IPS-20b (cell line): ENCODE results near the gene HOXA6.
A peak's percentile ranks its signal among the peaks of the same experiment; 100 is the strongest.

ENCODE experiments used
- H3K27ac ChIP-seq: one replicate; pipeline ENCODE4 v1.5.1; 2013; ENCODE audit warnings: low read length
- H3K27me3 ChIP-seq: 2 replicates; pipeline ENCODE4 v1.6.1; 2013; ENCODE audit warnings: mild to moderate bottlenecking, low read length, inconsistent platforms; ENCODE audit not compliant: insufficient read depth
- H3K36me3 ChIP-seq: 2 replicates; pipeline ENCODE4 v1.6.1; 2013; ENCODE audit warnings: low read depth, mild to moderate bottlenecking, inconsistent platforms, low read length, moderate library complexity; ENCODE audit not compliant: insufficient read depth
- H3K4me1 ChIP-seq: 2 replicates; pipeline ENCODE4 v1.6.1; 2013; ENCODE audit warnings: mild to moderate bottlenecking, control low read depth, inconsistent platforms, low read length, moderate library complexity; ENCODE audit not compliant: insufficient read depth
- H3K4me3 ChIP-seq: 2 replicates; pipeline ENCODE4 v1.5.1; 2013; ENCODE audit warnings: mild to moderate bottlenecking, low read length, inconsistent platforms
- H3K9ac ChIP-seq: 2 replicates; pipeline ENCODE4 v1.6.1; 2013; ENCODE audit warnings: low read depth, mild to moderate bottlenecking, inconsistent platforms, low read length, moderate library complexity
- H3K9me3 ChIP-seq: 2 replicates; pipeline ENCODE4 v1.6.1; 2013; ENCODE audit warnings: mild to moderate bottlenecking, low read depth, low read length, inconsistent platforms; ENCODE audit not compliant: insufficient read depth

HOXA6 gene

DNA sequence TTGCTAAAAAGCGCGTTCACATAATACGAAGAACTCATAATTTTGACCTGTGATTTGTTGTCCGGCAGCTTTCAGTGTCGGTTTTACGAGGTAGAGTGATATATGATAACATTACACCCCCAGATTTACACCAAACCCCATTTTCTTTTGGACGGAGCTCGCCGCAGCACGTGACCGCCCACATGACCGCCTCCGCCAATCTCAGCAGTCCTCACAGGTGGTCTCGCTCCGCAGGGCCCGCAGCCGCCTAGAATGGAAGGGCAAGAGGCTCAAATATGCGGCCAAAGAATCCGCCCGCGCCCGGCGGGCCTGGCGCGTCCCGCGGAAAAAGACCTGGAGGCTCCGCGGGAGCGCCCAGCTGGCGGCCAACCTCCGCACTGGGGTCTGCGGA lies 8.9 kb upstream of the HOXA6 start, which contains the start of gene HOXA7:
HOXA7 (minus strand) TSS at position 168 of the 391 bp plus-strand sequence; CDS start at position 38, 130 bp downstream.
- Histone ChIP-seq H3K9ac (no peak within 1 kb of the TSS), H3K4me3 (peak within 1 kb of the TSS; percentile 46), H3K9me3 (peaks cover 21% of the 10 kb centered on the region; the same call in 1 of the 2 replicates), H3K4me1 (no peaks in the 10 kb centered on the region), H3K36me3 (no peaks in the 10 kb centered on the region), H3K27me3 (peaks cover 100% of the 10 kb centered on the region), H3K27ac (no peak within 1 kb of the TSS)

DNA sequence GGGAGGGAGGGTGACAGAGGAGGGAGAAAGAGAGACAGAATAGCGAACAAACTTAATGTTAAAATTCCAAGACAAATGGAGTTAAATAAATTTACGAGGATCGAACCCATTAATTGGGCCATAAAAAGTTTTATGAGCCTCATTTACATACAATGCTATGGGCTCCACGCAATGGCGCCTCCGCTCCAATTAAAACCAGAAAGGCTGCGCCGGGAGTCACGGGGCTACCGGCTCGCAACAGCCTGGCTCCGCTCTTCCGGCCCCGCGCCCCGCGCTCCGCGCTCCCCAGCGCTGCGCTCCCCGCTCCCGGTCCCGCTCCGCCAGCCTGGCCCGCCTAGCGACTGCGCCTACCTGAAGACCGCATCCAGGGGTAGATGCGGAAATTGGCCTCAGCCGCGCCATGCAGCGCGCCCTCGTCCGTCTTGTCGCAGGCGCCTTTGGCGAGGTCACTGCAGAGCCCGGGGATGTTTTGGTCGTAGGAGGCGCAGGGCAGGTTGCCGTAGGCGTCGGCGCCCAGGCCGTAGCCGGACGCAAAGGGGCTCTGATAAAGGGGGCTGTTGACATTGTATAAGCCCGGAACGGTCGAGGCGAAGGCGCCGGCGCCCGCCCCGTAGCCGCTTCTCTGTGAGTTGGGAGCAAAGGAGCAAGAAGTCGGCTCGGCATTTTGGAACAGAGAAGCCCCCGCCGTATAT lies 8.4 kb upstream of the HOXA6 start:
- peak overlapping the region; percentile 46 for H3K4me3 ChIP-seq
- H3K9ac ChIP-seq = no peak overlapping the region
- H3K27ac ChIP-seq = no peak overlapping the region
- H3K27me3 ChIP-seq = peaks cover 100% of the 10 kb centered on the region
- no peaks in the 10 kb centered on the region for H3K36me3 ChIP-seq
- H3K4me1 ChIP-seq = no peaks in the 10 kb centered on the region
- H3K9me3 ChIP-seq = peaks cover 21% of the 10 kb centered on the region; the same call in 1 of the 2 replicates

DNA sequence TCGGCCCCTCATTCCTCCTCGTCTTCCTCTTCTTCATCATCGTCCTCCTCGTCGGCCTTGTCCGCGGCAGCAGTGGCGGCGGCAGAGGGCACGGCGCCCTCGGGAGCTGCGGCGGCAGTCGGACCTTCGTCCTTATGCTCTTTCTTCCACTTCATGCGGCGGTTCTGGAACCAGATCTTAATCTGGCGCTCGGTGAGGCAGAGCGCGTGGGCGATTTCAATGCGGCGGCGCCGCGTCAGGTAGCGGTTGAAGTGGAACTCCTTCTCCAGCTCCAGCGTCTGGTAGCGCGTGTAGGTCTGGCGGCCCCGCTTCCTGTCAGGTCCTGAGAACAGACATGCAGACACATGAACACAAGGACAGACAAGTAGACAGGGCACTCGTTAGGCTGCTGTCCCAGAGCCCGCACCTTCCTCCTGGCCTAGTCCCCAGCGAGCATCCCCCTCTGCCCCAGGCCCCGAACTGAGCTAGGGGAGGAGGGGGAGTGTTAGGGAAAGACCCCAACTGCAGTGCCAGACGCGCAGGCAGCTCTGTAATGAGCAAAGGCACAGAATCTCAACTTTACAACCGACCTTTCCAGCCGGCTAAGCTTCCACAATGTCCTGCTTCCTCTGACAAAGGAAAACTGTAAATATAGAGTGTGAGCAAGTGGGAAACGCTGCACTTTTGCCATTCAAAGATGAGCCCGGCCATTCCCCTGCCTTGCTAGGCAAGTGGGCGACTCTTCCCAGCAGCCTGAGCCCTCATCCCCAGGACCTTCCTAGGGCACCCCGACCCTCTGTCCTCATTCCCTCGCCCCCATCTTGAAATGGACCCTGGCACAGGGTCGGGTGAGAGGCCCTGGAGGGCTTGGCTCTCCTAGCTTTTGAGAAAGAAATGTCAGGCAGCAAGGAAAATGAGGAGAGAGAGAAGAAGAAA lies 7.6 kb upstream of the HOXA6 start:
- H3K36me3 ChIP-seq = no peaks in the 10 kb centered on the region
- H3K9ac ChIP-seq = no peak overlapping the region
- H3K4me1 ChIP-seq = no peaks in the 10 kb centered on the region
- peaks cover 100% of the 10 kb centered on the region for H3K27me3 ChIP-seq
- H3K27ac ChIP-seq = no peak overlapping the region
- H3K9me3 ChIP-seq = peaks cover 21% of the 10 kb centered on the region; the same call in 1 of the 2 replicates
- H3K4me3 ChIP-seq = no peak overlapping the region

DNA sequence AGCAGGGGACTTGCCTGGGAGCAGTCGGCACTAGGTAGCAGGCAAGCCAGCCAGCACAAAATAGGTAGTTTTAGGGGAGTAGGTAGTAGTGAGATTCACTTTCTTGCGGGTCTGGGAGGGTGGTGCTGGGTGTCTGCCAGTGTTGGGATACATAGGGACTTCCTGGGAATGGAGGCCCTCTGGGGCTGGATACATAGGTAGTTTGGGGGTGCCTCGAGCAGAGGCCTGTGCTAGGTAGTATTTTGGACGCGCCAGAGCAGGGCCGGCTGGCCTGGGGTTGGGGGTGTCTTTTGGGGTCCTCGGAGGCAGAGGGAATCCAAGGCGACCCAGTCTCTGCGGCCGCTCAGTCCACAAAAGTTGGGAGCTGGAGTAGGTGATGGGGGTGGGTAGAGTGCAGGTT lies 6.8 kb upstream of the HOXA6 start:
- Histone ChIP-seq H3K9me3 (peaks cover 21% of the 10 kb centered on the region; the same call in 1 of the 2 replicates), H3K9ac (no peak overlapping the region), H3K27ac (no peak overlapping the region), H3K27me3 (peaks cover 100% of the 10 kb centered on the region), H3K36me3 (no peaks in the 10 kb centered on the region), H3K4me3 (no peak overlapping the region), H3K4me1 (no peaks in the 10 kb centered on the region)

DNA sequence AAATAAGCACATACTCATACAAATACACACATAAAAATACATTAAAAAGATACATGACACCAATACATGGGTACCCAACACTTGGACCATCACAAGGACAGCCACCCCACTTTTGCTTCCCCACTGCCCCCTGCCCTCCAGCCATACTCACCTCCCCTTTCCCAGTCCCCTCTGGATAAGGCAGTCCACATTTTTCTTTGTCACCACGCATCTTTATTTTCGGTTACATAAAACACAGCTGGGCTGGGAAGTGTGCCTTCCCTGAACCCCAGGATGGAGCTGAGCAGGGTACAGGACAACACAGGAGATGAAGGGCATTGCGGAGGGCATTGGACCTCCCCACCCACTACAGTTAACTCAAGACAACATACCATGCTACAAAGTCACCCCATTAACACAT lies 6.0 kb upstream of the HOXA6 start:
- H3K9ac ChIP-seq = no peak overlapping the region
- no peak overlapping the region for H3K4me3 ChIP-seq
- H3K27ac ChIP-seq = no peak overlapping the region
- H3K4me1 ChIP-seq = no peaks in the 10 kb centered on the region
- H3K36me3 ChIP-seq = no peaks in the 10 kb centered on the region
- peaks cover 100% of the 10 kb centered on the region for H3K27me3 ChIP-seq
- H3K9me3 ChIP-seq = peaks cover 21% of the 10 kb centered on the region; the same call in 1 of the 2 replicates

DNA sequence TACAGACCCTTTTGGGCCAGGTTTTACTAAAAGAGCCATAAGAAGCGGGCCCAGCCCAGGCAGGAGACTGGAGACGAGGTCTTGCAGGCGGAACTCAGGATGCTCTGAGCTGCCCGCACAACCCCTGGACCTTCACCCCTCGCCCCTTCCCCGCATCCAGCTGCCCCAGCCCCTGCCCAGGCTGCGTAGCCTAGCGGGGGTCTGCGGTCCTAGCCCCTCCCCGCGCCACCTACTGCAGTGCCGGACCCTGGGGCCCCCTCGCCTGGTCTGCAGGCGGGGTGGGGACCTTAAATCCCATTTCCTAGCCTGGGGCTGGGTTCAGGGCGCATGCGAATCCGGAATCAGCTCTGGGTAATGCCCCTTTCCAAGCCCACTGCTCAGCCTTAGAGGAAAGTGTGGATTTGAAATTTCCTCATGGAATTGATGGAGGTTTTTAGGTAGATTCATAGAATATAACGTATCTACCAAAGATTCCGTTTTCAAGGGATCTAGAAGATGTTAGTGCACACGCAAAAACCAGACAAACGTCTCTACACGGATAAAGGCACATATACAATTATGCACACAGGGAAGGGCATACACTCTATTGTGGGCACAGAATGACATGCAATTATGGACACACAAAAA lies 5.4 kb upstream of the HOXA6 start:
- H3K4me3 ChIP-seq = no peak overlapping the region
- H3K27ac ChIP-seq = no peak overlapping the region
- H3K9me3 ChIP-seq = peaks cover 21% of the 10 kb centered on the region; the same call in 1 of the 2 replicates
- no peak overlapping the region for H3K9ac ChIP-seq
- H3K27me3 ChIP-seq = peaks cover 100% of the 10 kb centered on the region
- H3K4me1 ChIP-seq = no peaks in the 10 kb centered on the region
- no peaks in the 10 kb centered on the region for H3K36me3 ChIP-seq

DNA sequence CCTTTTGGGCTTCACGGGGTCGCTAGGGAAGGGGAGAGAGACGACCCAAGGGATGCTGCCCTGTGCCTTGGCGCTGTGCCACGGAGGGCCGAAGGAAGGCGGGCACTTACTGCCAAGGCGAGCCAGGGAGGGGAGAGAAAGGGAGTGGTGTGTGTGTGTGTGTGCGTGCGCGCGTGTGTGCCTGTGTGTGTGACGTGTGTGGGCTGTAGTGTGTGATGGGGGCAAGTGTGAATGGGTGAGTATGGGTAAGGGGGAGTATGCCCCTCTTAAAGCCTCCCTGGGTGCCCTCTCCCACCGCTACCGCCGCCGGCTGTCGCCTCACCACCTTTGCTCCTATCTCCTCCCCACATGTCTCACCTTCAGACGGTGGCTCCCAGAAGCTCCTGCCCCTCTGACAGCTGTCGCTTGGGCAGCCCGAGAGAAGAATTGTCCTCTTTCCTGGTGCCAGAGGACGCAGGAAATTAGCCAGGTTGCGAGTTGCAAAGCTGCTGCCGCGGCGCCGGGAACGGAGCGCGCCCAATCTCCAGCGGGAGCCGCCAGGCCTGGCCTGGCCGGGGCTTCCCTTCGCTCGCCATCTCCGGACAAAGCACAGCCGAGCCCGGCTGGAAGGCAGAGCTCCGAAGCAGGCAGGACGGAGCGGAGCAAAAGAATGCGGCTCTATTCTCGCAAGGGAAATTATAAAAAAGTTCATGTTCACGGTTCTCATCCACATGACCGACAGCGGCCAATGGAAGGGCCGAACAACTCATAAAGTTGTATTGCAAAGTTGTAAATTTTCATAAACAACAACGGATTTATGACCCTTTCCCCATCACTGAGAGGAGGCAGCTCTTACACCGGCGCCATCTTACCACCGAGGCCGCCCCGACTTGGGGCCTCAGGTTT lies 4.6 kb upstream of the HOXA6 start, which contains the start of gene HOXA3:
HOXA3 (minus strand) TSS at position 653 of the 885 bp plus-strand sequence. CDS start 41,943 bp downstream, outside the sequence.
- Histone ChIP-seq H3K4me3 (no peak within 1 kb of the TSS), H3K9me3 (peaks cover 13% of the 10 kb centered on the region; the same call in 1 of the 2 replicates), H3K27ac (no peak within 1 kb of the TSS), H3K9ac (no peak within 1 kb of the TSS), H3K27me3 (peaks cover 100% of the 10 kb centered on the region), H3K36me3 (no peaks in the 10 kb centered on the region), H3K4me1 (no peaks in the 10 kb centered on the region)

DNA sequence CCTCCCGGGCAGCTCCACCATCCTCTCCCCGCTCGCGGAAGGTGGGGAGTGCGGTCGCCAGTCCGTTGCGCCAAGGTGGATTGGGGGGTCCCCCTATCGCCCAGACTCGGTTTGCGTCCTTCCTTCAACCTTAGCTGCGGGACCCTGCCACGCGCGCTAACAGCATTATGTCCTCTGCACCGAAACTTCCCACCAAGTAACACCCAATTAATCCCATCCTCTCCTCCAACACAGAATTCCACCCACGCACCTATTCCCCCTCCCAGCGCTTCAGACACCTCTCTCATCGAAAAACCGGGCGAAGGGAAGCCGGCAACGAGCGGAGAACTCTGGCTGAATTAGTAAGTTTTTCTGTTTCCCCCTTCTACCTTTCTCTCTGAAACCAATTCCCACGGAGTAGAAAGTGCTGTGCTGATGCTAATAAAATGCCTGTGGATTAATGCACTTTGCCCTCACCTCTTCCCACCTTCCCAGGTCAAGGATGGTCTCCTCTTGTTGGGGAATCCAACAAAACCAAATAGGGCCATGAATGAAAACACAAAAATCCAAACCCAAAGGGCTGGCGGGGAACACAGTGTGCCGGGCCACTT lies 3.9 kb upstream of the HOXA6 start:
- H3K4me1 ChIP-seq = no peaks in the 10 kb centered on the region
- H3K27me3 ChIP-seq = peaks cover 100% of the 10 kb centered on the region
- H3K36me3 ChIP-seq = no peaks in the 10 kb centered on the region
- H3K9me3 ChIP-seq = peaks cover 19% of the 10 kb centered on the region; the same call in 1 of the 2 replicates
- peak overlapping the region; percentile 29; the same call in 1 of the 2 replicates for H3K4me3 ChIP-seq
- H3K27ac ChIP-seq = no peak overlapping the region
- no peak overlapping the region for H3K9ac ChIP-seq

DNA sequence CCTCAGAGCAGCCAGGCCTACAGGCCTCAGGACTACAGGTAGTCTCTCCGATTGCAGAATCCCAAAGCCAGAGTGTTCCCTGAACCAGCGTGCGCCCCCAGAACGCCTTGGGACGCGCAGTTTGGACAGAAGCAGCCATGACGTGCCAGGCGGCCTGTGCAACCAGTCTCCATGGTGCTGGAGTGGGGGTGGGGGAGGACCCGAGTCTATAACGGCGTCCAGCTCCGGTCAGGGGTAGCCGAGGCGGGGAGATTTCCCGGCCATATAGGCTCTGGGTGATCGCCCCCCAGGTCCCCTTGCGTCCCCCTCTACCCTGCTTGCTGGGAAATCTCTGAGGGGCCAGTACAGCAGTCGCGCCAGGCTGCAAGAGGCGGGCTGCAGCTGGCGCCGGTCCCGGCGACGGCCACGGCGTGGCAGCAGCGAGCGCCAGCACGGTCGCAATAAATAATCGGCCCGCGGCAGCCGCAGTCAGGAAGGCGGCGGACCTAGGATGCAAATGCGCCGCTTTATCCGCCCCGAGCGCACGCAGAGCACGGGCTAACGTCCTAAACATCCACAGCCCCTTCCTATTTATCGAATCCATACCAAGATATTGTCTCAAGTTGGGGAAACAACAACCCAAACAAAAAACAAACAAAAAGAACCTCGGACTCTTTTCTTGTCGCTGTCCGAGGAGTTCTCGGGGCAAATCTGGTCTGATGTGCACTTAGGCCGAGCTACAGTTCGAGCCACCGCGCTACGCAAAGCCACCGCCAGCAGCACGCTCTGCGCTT lies 3.2 kb upstream of the HOXA6 start:
- H3K9ac ChIP-seq = no peak overlapping the region
- peaks cover 100% of the 10 kb centered on the region for H3K27me3 ChIP-seq

More for the DNA sequence above, 3.2 kb upstream of the HOXA6 start:
- peaks cover 20% of the 10 kb centered on the region; the same call in 1 of the 2 replicates for H3K9me3 ChIP-seq
- H3K4me1 ChIP-seq = no peaks in the 10 kb centered on the region
- H3K36me3 ChIP-seq = no peaks in the 10 kb centered on the region
- no peak overlapping the region for H3K27ac ChIP-seq
- H3K4me3 ChIP-seq = peak overlapping the region; percentile 29; the same call in 1 of the 2 replicates
